Glutamatergic neuron (in vitro differentiated cells): ENCODE results near the gene PEX14. TPM values are rescaled to one million over a fixed set of nuclear protein-coding genes. Genes with fewer than 3 reads are reported as not detected.

Experiments used
- DNase-seq: peaks from one replicate; pipeline ENCODE4 v3.0.0; 2022
- H3K27ac Mint-ChIP-seq: one replicate; pipeline ENCODE4 v1.8.0; 2020; ENCODE audit warnings: mild to moderate bottlenecking, mixed read lengths, inconsistent platforms; ENCODE audit not compliant: unreplicated experiment
- H3K27me3 Mint-ChIP-seq: one replicate; pipeline ENCODE4 v1.8.0; 2020; ENCODE audit warnings: mild to moderate bottlenecking, moderate library complexity, mixed read lengths, inconsistent platforms; ENCODE audit not compliant: unreplicated experiment
- H3K36me3 Mint-ChIP-seq: one replicate; pipeline ENCODE4 v1.8.0; 2020; ENCODE audit warnings: mild to moderate bottlenecking, mixed read lengths, inconsistent platforms; ENCODE audit not compliant: unreplicated experiment
- H3K4me1 Mint-ChIP-seq: one replicate; pipeline ENCODE4 v1.8.0; 2020; ENCODE audit warnings: mild to moderate bottlenecking, low read depth, mixed read lengths, inconsistent platforms; ENCODE audit not compliant: unreplicated experiment
- H3K4me3 Mint-ChIP-seq: one replicate; pipeline ENCODE4 v1.8.0; 2020; ENCODE audit warnings: mild to moderate bottlenecking, mixed read lengths, inconsistent platforms; ENCODE audit not compliant: unreplicated experiment
- H3K9me3 Mint-ChIP-seq: one replicate; pipeline ENCODE4 v1.8.0; 2020; ENCODE audit warnings: mild to moderate bottlenecking, moderate library complexity, mixed read lengths, inconsistent platforms; ENCODE audit not compliant: unreplicated experiment
- total RNA-seq: library from RNA; stranded (reverse); fragmentation: NEBNext Ultra II Directional; extraction: Animal tissue kit (Norgen Biotek cat#: 25700); gene quantifications from one replicate; pipeline ENCODE4 v1.2.1, GENCODE V29; 2021; ENCODE audit not compliant: unreplicated experiment
- TF ChIP-seq, protein P1 (sequence below): fragments of 200-600 bp; sonication (generic); IDR thresholded peaks from one replicate; pipeline ENCODE4 v1.5.0; 2021; ENCODE audit not compliant: partially characterized antibody, unreplicated experiment

Gene PEX14
- total RNA-seq, 1 donor from 2014 or later: 25.8 TPM

GRCh38 chr1:10583641-10584040 is 108.9 kb downstream of the PEX14 start:
- Mint-ChIP-seq H3K9me3 (peaks cover 1% of the 10 kb centered on the region), H3K36me3 (peaks cover 4% of the 10 kb centered on the region), H3K4me1 (no peaks in the 10 kb centered on the region), H3K27me3 (no peaks in the 10 kb centered on the region), H3K27ac (no peak overlapping the region), H3K4me3 (no peak overlapping the region)
- DNase-seq: no peak
- TF ChIP-seq, protein P1, sequence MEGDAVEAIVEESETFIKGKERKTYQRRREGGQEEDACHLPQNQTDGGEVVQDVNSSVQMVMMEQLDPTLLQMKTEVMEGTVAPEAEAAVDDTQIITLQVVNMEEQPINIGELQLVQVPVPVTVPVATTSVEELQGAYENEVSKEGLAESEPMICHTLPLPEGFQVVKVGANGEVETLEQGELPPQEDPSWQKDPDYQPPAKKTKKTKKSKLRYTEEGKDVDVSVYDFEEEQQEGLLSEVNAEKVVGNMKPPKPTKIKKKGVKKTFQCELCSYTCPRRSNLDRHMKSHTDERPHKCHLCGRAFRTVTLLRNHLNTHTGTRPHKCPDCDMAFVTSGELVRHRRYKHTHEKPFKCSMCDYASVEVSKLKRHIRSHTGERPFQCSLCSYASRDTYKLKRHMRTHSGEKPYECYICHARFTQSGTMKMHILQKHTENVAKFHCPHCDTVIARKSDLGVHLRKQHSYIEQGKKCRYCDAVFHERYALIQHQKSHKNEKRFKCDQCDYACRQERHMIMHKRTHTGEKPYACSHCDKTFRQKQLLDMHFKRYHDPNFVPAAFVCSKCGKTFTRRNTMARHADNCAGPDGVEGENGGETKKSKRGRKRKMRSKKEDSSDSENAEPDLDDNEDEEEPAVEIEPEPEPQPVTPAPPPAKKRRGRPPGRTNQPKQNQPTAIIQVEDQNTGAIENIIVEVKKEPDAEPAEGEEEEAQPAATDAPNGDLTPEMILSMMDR: no peak

DNA sequence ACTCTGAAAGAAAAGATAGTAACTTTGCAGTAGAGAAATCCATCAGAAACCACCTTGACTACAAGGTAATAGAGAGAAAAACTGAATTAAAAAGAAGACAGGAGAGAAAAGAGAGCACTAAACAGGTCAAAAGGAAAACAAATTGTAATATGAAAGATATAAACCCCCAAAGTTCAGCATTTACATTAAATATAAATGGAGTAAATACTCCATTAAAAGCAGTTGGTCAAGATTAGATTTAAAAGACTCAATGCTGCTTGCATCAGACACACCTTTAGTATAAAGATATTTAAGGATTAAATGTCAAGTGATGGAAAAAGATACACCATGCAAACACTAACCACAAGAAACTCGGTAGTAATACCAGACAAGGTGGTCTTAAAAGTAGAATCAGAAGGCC is 110.5 kb downstream of the PEX14 start:
- Mint-ChIP-seq H3K9me3 (peaks cover 1% of the 10 kb centered on the region), H3K27me3 (no peaks in the 10 kb centered on the region), H3K4me3 (no peak overlapping the region), H3K4me1 (no peaks in the 10 kb centered on the region), H3K36me3 (no peaks in the 10 kb centered on the region), H3K27ac (no peak overlapping the region)
- TF ChIP-seq, protein P1: no peak
- no peak for DNase-seq

DNA sequence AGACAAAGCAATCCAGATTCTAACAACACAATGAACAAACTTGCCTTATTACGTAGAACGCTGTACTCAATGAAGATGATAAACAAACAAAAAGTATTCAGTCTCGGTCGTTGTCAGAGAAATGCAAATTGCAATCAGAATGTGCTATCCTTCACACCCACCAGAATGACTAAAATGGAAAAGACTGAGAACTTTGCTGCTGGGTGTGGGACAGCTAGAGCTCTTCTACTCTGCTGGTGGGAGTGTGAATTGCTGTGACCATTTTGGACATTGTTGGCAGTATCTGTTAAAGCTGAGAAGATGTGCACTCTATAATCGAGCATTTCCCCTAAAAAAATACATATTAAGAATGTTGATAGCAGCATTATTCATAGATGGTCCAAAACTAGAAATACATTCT is 111.4 kb downstream of the PEX14 start:
- TF ChIP-seq, protein P1: no peak
- no peaks in the 10 kb centered on the region for H3K36me3 Mint-ChIP-seq

GRCh38 chr1:10588640-10589039 is 113.9 kb downstream of the PEX14 start:
- TF ChIP-seq, protein P1: no peak
- Mint-ChIP-seq H3K4me3 (no peak overlapping the region), H3K36me3 (no peaks in the 10 kb centered on the region), H3K27ac (no peak overlapping the region), H3K27me3 (no peaks in the 10 kb centered on the region), H3K4me1 (peaks cover 22% of the 10 kb centered on the region), H3K9me3 (no peaks in the 10 kb centered on the region)
- no peak for DNase-seq

More for the DNA sequence above, 111.4 kb downstream of the PEX14 start:
- no peak for DNase-seq
- H3K27ac Mint-ChIP-seq: no peak overlapping the region
- H3K4me3 Mint-ChIP-seq: no peak overlapping the region
- H3K4me1 Mint-ChIP-seq: peaks cover 4% of the 10 kb centered on the region
- no peaks in the 10 kb centered on the region for H3K9me3 Mint-ChIP-seq
- no peaks in the 10 kb centered on the region for H3K27me3 Mint-ChIP-seq

DNA sequence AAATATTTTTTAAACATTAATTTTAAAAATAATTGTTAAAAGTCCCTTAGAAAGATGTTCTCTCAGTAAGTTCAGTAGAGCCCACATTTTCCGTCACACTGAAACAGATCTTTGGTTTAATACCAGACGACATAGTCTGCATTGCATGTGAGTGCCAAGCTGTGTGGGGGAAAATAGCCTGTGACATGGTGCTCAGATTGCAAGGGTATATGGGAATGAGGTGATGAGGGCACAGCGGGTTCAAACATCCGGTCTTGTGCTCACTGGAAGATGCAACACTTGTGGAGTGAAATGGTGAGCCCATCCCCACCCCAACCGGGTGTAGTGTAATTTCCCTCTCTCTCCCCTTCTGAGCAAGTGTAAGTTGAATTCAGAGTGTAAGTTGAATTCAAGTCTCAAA is 114.3 kb downstream of the PEX14 start:
- no peaks in the 10 kb centered on the region for H3K9me3 Mint-ChIP-seq
- no peak overlapping the region for H3K4me3 Mint-ChIP-seq
- no peaks in the 10 kb centered on the region for H3K36me3 Mint-ChIP-seq
- no peaks in the 10 kb centered on the region for H3K27me3 Mint-ChIP-seq
- H3K27ac Mint-ChIP-seq: no peak overlapping the region
- H3K4me1 Mint-ChIP-seq: peaks cover 24% of the 10 kb centered on the region
- DNase-seq: no peak
- TF ChIP-seq, protein P1: no peak
